Endodermal cell (in vitro differentiated cells): Measurements from ENCODE around the gene STAP2. TPM values are rescaled to one million over a fixed set of nuclear protein-coding genes. Genes with fewer than 3 reads are reported as not detected.

ENCODE experiments used
- DNase-seq: peaks from one replicate; pipeline ENCODE4 v3.0.0-alpha.2; 2017
- H3K27ac ChIP-seq: 2 replicates; pipeline ENCODE4 v1.5.1; 2013; ENCODE audit warnings: mild to moderate bottlenecking, low read depth, low read length, moderate library complexity
- H3K27me3 ChIP-seq: 2 replicates; pipeline ENCODE4 v1.6.1; 2013; ENCODE audit warnings: mild to moderate bottlenecking, low read length, moderate library complexity; ENCODE audit not compliant: insufficient read depth, control insufficient read depth, poor library complexity, severe bottlenecking
- H3K36me3 ChIP-seq: 2 replicates; pipeline ENCODE4 v1.7.0; 2013; ENCODE audit warnings: mild to moderate bottlenecking, low read length, moderate library complexity; ENCODE audit not compliant: control insufficient read depth, insufficient read depth
- H3K4me1 ChIP-seq: one replicate; pipeline ENCODE4 v1.7.0; 2013; ENCODE audit warnings: low read length; ENCODE audit not compliant: control insufficient read depth, insufficient read depth
- H3K4me3 ChIP-seq: 2 replicates; pipeline ENCODE4 v1.5.1; 2013; ENCODE audit warnings: mild to moderate bottlenecking, low read length, moderate library complexity
- H3K9ac ChIP-seq: 2 replicates; pipeline ENCODE4 v1.6.1; 2013; ENCODE audit warnings: mild to moderate bottlenecking, low read length, moderate library complexity; ENCODE audit not compliant: poor library complexity, severe bottlenecking; ENCODE audit errors: extremely low read depth
- H3K9me3 ChIP-seq: 2 replicates; pipeline ENCODE4 v1.6.1; 2013; ENCODE audit warnings: mild to moderate bottlenecking, low read length, moderate library complexity; ENCODE audit not compliant: control insufficient read depth
- H3K27ac Mint-ChIP-seq: 2 replicates; pipeline ENCODE4 v1.8.0; 2020; ENCODE audit warnings: mixed read lengths
- H3K27me3 Mint-ChIP-seq: 2 replicates; pipeline ENCODE4 v1.8.0; 2021; ENCODE audit warnings: mild to moderate bottlenecking, mixed read lengths; ENCODE audit not compliant: insufficient read depth
- H3K36me3 Mint-ChIP-seq: 2 replicates; pipeline ENCODE4 v1.8.0; 2020; ENCODE audit warnings: low read depth, mixed read lengths
- H3K4me1 Mint-ChIP-seq: 2 replicates; pipeline ENCODE4 v1.8.0; 2020; ENCODE audit warnings: mixed read lengths
- H3K4me3 Mint-ChIP-seq: 2 replicates; pipeline ENCODE4 v1.8.0; 2020; ENCODE audit warnings: mild to moderate bottlenecking, moderate library complexity, mixed read lengths
- H3K9me3 Mint-ChIP-seq: 2 replicates; pipeline ENCODE4 v1.8.0; 2020; ENCODE audit warnings: mild to moderate bottlenecking, mixed read lengths
- WGBS, 2 experiments: methylation state at CpG; one replicate each; pipeline versions ENCODE4 v1.1.5 to v1.1.7; 2013; ENCODE audit warnings: missing lambda C conversion rate in 2 of 2, mixed read lengths in 1 of 2; ENCODE audit not compliant: insufficient coverage in 1 of 2, insufficient read length in 1 of 2; 5-methylcytosine and 5-hydroxymethylcytosine counted together
- total RNA-seq, 2 donors: library from RNA; stranded (reverse); fragmentation: NEBNext Ultra II Directional in 1 of 2; extraction: Animal tissue kit (Norgen Biotek cat#: 25700) in 1 of 2; gene quantifications; 2 replicates in 1 of 2; 3 replicates in 1 of 2; pipeline ENCODE4 v1.2.1, GENCODE V29; 2021
- TF ChIP-seq, protein P1 (sequence below): fragments of 200-600 bp; sonication (generic); conservative IDR thresholded peaks from 2 replicates; pipeline ENCODE4 v1.5.0; 2021; ENCODE audit warnings: antibody characterized with exemption, mild to moderate bottlenecking

Gene STAP2
- total RNA-seq, 2 donors from 2014 or later: 12.7 to 13.3 TPM

DNA sequence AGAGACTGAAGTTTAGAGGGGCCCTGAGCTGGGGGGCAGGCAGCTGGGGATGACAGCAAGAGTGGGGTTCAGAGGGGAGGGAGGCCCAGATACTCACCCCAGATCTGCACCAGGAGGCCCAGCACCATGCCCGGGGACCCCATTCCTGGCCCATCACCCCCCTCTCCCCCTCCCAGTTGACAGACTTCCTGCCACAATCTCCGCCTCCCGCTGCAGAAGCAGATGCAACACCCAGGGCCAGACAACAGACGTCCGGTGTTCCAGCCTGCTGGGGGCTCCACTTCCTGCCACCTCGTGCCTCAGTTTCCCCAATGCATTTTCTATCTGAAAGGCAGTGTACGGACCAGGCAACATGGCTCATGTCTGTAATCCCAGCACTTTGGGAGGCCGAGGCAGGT, 36.4 kb downstream of the STAP2 start, which contains the start of gene TMIGD2:
Gene TMIGD2 (minus strand): TSS at position 147 of the 398 bp plus-strand sequence. CDS start 4 bp downstream, at position 143.
- Mint-ChIP-seq H3K4me3 (no peak within 1 kb of the TSS), H3K9me3 (no peaks in the 10 kb centered on the region), H3K36me3 (peaks cover 6% of the 10 kb centered on the region), H3K27ac (peak within 1 kb of the TSS; percentile 12), H3K4me1 (peaks cover 6% of the 10 kb centered on the region), H3K27me3 (no peaks in the 10 kb centered on the region)
- Histone ChIP-seq H3K9me3 (no peaks in the 10 kb centered on the region), H3K27me3 (no peaks in the 10 kb centered on the region), H3K4me3 (no peak within 1 kb of the TSS), H3K36me3 (no peaks in the 10 kb centered on the region), H3K4me1 (no peaks in the 10 kb centered on the region), H3K27ac (peak within 1 kb of the TSS; percentile 63), H3K9ac (no peak within 1 kb of the TSS)
- DNase-seq: no peak
- TF ChIP-seq, protein P1, sequence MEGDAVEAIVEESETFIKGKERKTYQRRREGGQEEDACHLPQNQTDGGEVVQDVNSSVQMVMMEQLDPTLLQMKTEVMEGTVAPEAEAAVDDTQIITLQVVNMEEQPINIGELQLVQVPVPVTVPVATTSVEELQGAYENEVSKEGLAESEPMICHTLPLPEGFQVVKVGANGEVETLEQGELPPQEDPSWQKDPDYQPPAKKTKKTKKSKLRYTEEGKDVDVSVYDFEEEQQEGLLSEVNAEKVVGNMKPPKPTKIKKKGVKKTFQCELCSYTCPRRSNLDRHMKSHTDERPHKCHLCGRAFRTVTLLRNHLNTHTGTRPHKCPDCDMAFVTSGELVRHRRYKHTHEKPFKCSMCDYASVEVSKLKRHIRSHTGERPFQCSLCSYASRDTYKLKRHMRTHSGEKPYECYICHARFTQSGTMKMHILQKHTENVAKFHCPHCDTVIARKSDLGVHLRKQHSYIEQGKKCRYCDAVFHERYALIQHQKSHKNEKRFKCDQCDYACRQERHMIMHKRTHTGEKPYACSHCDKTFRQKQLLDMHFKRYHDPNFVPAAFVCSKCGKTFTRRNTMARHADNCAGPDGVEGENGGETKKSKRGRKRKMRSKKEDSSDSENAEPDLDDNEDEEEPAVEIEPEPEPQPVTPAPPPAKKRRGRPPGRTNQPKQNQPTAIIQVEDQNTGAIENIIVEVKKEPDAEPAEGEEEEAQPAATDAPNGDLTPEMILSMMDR: no peak
- WGBS, 2 experiments: 84 to 89% methylated on average over 6 to 8 of the region's 8 CpGs

DNA sequence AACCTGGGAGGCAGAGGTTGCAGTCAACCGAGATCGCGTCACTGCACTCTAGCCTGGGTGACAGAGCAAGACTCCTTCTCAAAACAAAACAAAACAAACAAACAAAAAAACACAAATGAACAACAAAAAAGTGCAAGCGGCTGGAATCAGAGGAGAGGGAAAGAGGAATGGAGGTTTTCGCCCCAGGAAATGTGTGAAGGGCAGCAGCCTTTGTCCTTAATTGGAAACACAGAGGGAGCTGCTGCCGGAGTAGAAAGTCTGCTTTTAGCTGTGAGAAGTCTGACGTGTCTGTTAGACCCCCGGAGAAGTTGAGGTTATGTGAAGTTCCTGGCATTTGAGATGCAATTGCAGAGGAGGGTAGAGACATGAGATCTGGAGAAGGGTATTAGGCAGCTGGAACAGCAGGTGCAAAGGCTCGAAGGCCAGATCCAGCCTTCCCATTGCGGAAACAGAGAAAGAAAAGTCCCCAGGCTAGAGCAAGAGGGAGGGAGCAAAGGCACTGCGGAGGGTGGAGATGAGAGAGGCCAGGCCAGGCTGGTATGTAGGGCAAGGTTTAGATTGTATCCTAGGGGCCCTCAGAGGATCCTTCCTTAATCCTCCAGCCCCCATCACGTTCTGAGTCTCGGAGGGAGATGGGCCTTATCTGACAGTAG, 36.9 kb downstream of the STAP2 start:
- Histone ChIP-seq H3K9ac (no peak overlapping the region), H3K27me3 (no peaks in the 10 kb centered on the region), H3K9me3 (no peaks in the 10 kb centered on the region), H3K27ac (peak overlapping the region; percentile 63), H3K36me3 (no peaks in the 10 kb centered on the region), H3K4me1 (no peaks in the 10 kb centered on the region), H3K4me3 (no peak overlapping the region)
- DNase-seq: no peak
- H3K36me3 Mint-ChIP-seq: peaks cover 2% of the 10 kb centered on the region
- H3K9me3 Mint-ChIP-seq: no peaks in the 10 kb centered on the region
- peak overlapping the region; percentile 12 for H3K27ac Mint-ChIP-seq
- TF ChIP-seq, protein P1: no peak
- H3K27me3 Mint-ChIP-seq: no peaks in the 10 kb centered on the region
- 59 to 77% methylated on average over 7 to 11 of the region's 13 CpGs for WGBS, 2 experiments
- peaks cover 6% of the 10 kb centered on the region for H3K4me1 Mint-ChIP-seq
- no peak overlapping the region for H3K4me3 Mint-ChIP-seq

DNA sequence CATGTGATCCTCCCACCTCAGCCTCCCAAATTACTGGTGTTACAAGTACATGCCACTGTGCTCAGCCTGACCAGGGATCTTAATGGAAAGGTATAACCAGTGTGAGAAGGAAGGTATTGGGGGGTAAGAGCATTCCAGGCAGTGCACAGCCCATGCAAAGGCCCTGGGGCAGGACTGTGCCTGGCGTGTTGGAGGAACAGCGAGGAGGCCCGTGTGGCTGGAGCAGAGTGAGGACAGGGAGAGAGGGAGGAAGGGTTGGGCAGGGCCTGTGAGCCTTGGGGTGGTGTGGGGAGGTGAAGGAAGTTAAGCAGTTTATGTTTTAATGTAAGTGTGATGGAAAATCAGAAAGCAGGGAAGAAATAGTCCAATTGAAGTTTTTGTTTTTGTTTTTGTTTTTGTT, 38.0 kb downstream of the STAP2 start:
- Mint-ChIP-seq H3K9me3 (no peaks in the 10 kb centered on the region), H3K4me1 (peaks cover 6% of the 10 kb centered on the region), H3K27me3 (no peaks in the 10 kb centered on the region), H3K27ac (no peak overlapping the region), H3K36me3 (no peaks in the 10 kb centered on the region), H3K4me3 (no peak overlapping the region)
- Histone ChIP-seq H3K9ac (no peak overlapping the region), H3K27me3 (no peaks in the 10 kb centered on the region), H3K4me1 (no peaks in the 10 kb centered on the region), H3K4me3 (no peak overlapping the region), H3K36me3 (no peaks in the 10 kb centered on the region), H3K9me3 (no peaks in the 10 kb centered on the region), H3K27ac (no peak overlapping the region)
- WGBS, 2 experiments: 96% methylated on average over 3 of the region's 3 CpGs; no CpG with 5 or more reads in 1 of the 2 experiments
- no peak for DNase-seq
- TF ChIP-seq, protein P1: no peak
